LNCaP clone FGC (cell line): ENCODE measurements around the gene FDXR.

ENCODE experiments used
- DNase-seq: peaks from one replicate; pipeline ENCODE4 v3.0.0-alpha.2; 2011; ENCODE audit warnings: low read depth
- H3K4me3 ChIP-seq: 2 replicates; pipeline ENCODE4 v1.5.1; 2011; ENCODE audit warnings: mild to moderate bottlenecking, low read depth, low read length, control low read depth
- CTCF ChIP-seq: IDR thresholded peaks from 2 replicates; pipeline ENCODE4 v1.5.1; 2012; ENCODE audit warnings: mild to moderate bottlenecking; ENCODE audit not compliant: control insufficient read depth, insufficient read depth; ENCODE audit errors: extremely low read depth

Gene FDXR

GRCh38 chr17:74893936-74894671, 21.3 kb upstream of the FDXR start:
- no peak overlapping the region for H3K4me3 ChIP-seq
- DNase-seq: no peak
- TF ChIP-seq CTCF: no peak

GRCh38 chr17:74892974-74893911, 20.4 kb upstream of the FDXR start, which contains the start of gene FADS6:
Gene FADS6 (minus strand): TSS chr17:74893633. CDS start chr17:74893595, 38 bp downstream.
- DNase-seq: no peak
- no peak within 1 kb of the TSS for H3K4me3 ChIP-seq
- TF ChIP-seq CTCF: no peak

DNA sequence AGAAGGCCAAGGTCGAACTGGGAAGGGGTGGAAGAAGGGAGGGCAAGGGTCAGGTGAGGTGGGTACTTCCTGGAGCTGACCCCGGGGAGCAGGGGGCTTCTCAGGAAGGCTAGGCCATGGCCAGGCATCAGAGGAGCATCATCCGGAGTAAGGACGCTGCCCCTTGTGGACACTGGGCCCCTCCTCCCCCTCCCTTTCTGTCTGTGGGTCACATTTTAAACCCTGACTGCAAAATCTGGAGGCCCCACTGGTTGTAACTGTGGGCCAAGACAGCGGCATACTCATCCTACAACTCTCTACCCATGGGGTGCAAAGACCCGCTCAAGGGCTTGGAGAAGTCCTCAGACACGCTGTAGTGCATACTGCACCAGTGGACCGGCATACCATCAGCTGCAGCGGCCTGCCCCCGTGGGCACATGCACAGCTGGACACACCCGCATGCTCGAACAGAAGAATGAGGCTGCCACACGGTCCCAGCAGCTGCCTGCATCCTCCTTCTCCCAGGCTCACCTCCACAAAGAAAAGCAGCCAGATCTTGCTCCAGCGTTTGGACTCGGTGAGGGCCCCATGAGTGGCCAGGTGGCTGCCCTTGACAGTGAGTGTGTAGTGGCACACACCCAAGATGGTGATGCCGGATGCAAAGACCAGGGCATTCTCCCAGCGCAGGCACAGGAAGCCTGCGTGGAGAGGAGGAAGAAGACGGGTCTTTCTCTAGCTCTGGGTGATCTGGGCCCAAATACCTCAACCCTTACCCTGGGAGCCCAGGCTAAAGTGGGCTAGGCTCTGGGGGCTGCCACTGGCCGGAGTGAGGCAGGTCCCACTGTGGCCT, 19.4 kb upstream of the FDXR start:
- no peak for DNase-seq
- no peak for TF ChIP-seq CTCF
- H3K4me3 ChIP-seq: no peak overlapping the region

DNA sequence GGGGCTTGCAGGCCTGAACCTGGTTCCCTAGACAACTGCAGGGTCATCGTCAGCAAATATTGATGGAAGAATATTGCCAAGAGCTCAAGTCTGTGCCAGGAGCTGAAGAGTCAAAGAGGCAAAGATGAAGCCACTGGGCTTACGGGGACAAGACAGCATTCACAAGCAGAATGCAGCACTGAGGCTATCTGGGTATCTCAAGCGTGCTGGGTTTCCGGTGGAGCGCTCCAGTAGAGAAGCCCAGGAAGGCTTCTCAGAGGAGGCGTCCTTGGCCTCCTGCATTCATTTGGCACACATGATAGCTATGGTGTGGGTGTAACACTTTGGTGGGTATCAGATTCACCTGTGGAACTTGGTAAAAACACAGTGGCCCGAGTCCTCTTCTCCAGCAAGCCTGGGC, 17.8 kb upstream of the FDXR start:
- TF ChIP-seq CTCF: no peak
- no peak for DNase-seq
- H3K4me3 ChIP-seq: no peak overlapping the region

DNA sequence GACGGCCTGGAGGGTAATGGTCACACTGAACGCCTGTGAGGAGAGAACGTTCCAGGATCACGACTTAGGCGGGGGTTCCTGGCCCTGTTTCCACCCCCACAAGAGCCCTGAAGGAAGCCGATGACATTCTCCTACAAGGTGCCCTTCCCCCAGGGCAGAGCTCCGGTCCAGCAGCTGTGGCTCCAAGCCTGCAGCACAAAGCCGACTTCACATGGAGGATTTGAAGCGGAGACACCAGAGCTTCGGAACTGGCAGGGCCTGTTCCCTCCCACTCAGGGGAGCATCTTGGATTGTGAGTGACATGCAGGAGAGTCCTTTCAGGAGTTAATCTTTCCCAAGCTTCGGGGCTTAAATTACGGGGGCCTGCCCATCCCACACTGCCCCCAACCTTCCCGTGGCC, 15.7 kb upstream of the FDXR start:
- no peak overlapping the region for H3K4me3 ChIP-seq
- DNase-seq: no peak
- no peak for TF ChIP-seq CTCF

DNA sequence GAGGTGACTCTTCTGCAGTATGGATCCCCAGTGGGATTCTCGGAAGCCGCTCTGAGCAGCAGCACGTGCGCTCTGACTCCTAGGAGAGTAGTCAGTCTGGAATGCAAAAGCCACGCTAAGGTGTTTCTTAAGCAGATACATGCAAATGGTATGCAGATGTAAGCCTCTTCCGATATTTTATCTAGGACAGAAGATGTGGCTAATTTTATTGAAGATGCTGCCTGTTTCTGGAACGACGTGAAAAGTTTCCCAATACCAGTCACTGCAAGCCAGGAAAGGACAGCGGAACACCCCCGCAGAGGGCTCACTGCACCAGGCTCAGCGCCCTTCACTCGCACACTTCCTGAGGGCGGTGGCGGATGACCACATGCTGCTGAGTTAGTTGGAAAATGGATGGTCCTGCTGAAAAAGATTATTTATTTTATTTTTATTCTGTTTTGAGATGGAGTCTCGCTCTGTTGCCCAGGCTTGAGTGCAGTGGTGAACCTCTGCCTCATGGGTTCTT, 10.5 kb upstream of the FDXR start:
- no peak for DNase-seq
- H3K4me3 ChIP-seq: no peak overlapping the region
- TF ChIP-seq CTCF: no peak
